Nephron progenitor cell (in vitro differentiated cells): ENCODE measurements around the gene CHD5.

ENCODE experiments used
- DNase-seq: peaks from one replicate; pipeline ENCODE4 v3.0.0; 2021
- H3K27ac Mint-ChIP-seq: 2 replicates; pipeline ENCODE4 v1.8.0; 2021; ENCODE audit warnings: mild to moderate bottlenecking, moderate library complexity, mixed read lengths
- H3K27me3 Mint-ChIP-seq: 2 replicates; pipeline ENCODE4 v1.8.0; 2021; ENCODE audit warnings: mild to moderate bottlenecking, low read depth, mixed read lengths; ENCODE audit not compliant: poor library complexity
- H3K36me3 Mint-ChIP-seq: 2 replicates; pipeline ENCODE4 v1.8.0; 2021; ENCODE audit warnings: low read depth, mixed read lengths
- H3K4me1 Mint-ChIP-seq: 2 replicates; pipeline ENCODE4 v1.8.0; 2021; ENCODE audit warnings: mixed read lengths
- H3K4me3 Mint-ChIP-seq: 2 replicates; pipeline ENCODE4 v1.8.0; 2021; ENCODE audit warnings: mild to moderate bottlenecking, moderate library complexity, mixed read lengths
- H3K9me3 Mint-ChIP-seq: 2 replicates; pipeline ENCODE4 v1.8.0; 2021; ENCODE audit warnings: mild to moderate bottlenecking, moderate library complexity, mixed read lengths
- CTCF ChIP-seq: fragments of 200-600 bp; sonication (generic); IDR thresholded peaks from 2 replicates; pipeline ENCODE4 v1.5.0; 2021; ENCODE audit warnings: antibody characterized with exemption

CHD5 gene

GRCh38 chr1:6112690-6113005 lies 67.5 kb downstream of the CHD5 start:
- Mint-ChIP-seq H3K36me3 (no peaks in the 10 kb centered on the region), H3K4me1 (no peaks in the 10 kb centered on the region), H3K27me3 (peaks cover 63% of the 10 kb centered on the region), H3K9me3 (peaks cover 23% of the 10 kb centered on the region), H3K4me3 (no peak overlapping the region), H3K27ac (no peak overlapping the region)
- DNase-seq: no peak
- TF ChIP-seq CTCF: no peak

GRCh38 chr1:6111991-6112689 lies 68.0 kb downstream of the CHD5 start:
- peaks cover 22% of the 10 kb centered on the region for H3K9me3 Mint-ChIP-seq
- no peak for DNase-seq
- no peaks in the 10 kb centered on the region for H3K36me3 Mint-ChIP-seq
- H3K27ac Mint-ChIP-seq: no peak overlapping the region
- no peak for TF ChIP-seq CTCF
- no peaks in the 10 kb centered on the region for H3K4me1 Mint-ChIP-seq
- H3K4me3 Mint-ChIP-seq: no peak overlapping the region
- peaks cover 67% of the 10 kb centered on the region for H3K27me3 Mint-ChIP-seq

- no peak for TF ChIP-seq CTCF
- no peak for DNase-seq
- no peak overlapping the region for H3K27ac Mint-ChIP-seq
- H3K9me3 Mint-ChIP-seq: peaks cover 16% of the 10 kb centered on the region
- H3K4me1 Mint-ChIP-seq: no peaks in the 10 kb centered on the region
- H3K36me3 Mint-ChIP-seq: no peaks in the 10 kb centered on the region
- no peak overlapping the region for H3K4me3 Mint-ChIP-seq
- peaks cover 66% of the 10 kb centered on the region for H3K27me3 Mint-ChIP-seq
Observed at GRCh38 chr1:6111571-6111970, 68.5 kb downstream of the CHD5 start.

GRCh38 chr1:6110326-6110725 lies 69.8 kb downstream of the CHD5 start:
- H3K27me3 Mint-ChIP-seq: peaks cover 59% of the 10 kb centered on the region
- H3K9me3 Mint-ChIP-seq: peaks cover 6% of the 10 kb centered on the region
- no peak for DNase-seq
- no peak overlapping the region for H3K4me3 Mint-ChIP-seq
- no peak overlapping the region for H3K27ac Mint-ChIP-seq
- no peak for TF ChIP-seq CTCF
- no peaks in the 10 kb centered on the region for H3K36me3 Mint-ChIP-seq
- H3K4me1 Mint-ChIP-seq: no peaks in the 10 kb centered on the region

GRCh38 chr1:6109688-6110087 lies 70.4 kb downstream of the CHD5 start:
- Mint-ChIP-seq H3K4me3 (no peak overlapping the region), H3K9me3 (peaks cover 4% of the 10 kb centered on the region), H3K27me3 (peaks cover 54% of the 10 kb centered on the region), H3K4me1 (no peaks in the 10 kb centered on the region), H3K36me3 (no peaks in the 10 kb centered on the region), H3K27ac (no peak overlapping the region)
- peak; percentile 1 for DNase-seq
- TF ChIP-seq CTCF: no peak

GRCh38 chr1:6108937-6109614 lies 71.0 kb downstream of the CHD5 start:
- Mint-ChIP-seq H3K36me3 (no peaks in the 10 kb centered on the region), H3K27me3 (peaks cover 51% of the 10 kb centered on the region), H3K4me1 (no peaks in the 10 kb centered on the region), H3K9me3 (peaks cover 4% of the 10 kb centered on the region), H3K27ac (no peak overlapping the region), H3K4me3 (no peak overlapping the region)
- DNase-seq: peak; percentile 28
- TF ChIP-seq CTCF: no peak
